Mesodermal cell (in vitro differentiated cells): ENCODE measurements around the gene SCFD2.
"Not testable (repeated sequence)": the region's sequence is repeated elsewhere in the genome, so short reads cannot be mapped to it uniquely, and the experiment has no call there.

ENCODE experiments used
- H3K27ac ChIP-seq: 2 replicates; pipeline ENCODE4 v1.7.0; 2013; ENCODE audit warnings: mild to moderate bottlenecking, low read depth, low read length, moderate library complexity; ENCODE audit not compliant: severe bottlenecking
- H3K36me3 ChIP-seq: 2 replicates; pipeline ENCODE4 v1.7.1; 2013; ENCODE audit warnings: mild to moderate bottlenecking, low read length, moderate library complexity; ENCODE audit not compliant: control insufficient read depth, insufficient read depth
- H3K4me1 ChIP-seq: one replicate; pipeline ENCODE4 v1.7.1; 2013; ENCODE audit warnings: mild to moderate bottlenecking, low read length; ENCODE audit not compliant: insufficient read depth, control insufficient read depth, poor library complexity, severe bottlenecking
- H3K4me3 ChIP-seq: 2 replicates; pipeline ENCODE4 v1.7.0; 2013; ENCODE audit warnings: low read length, control low read depth, mild to moderate bottlenecking; ENCODE audit not compliant: insufficient read depth, poor library complexity, severe bottlenecking; ENCODE audit errors: extremely low read depth
- H3K9me3 ChIP-seq: 2 replicates; pipeline ENCODE4 v1.7.1; 2013; ENCODE audit warnings: mild to moderate bottlenecking, low read length, moderate library complexity; ENCODE audit not compliant: control insufficient read depth
- WGBS, 2 experiments: methylation state at CpG; one replicate each; pipeline ENCODE4 v1.1.5; 2013; ENCODE audit warnings: missing lambda C conversion rate in 2 of 2; ENCODE audit not compliant: insufficient coverage in 2 of 2; 5-methylcytosine and 5-hydroxymethylcytosine counted together

Gene SCFD2

DNA sequence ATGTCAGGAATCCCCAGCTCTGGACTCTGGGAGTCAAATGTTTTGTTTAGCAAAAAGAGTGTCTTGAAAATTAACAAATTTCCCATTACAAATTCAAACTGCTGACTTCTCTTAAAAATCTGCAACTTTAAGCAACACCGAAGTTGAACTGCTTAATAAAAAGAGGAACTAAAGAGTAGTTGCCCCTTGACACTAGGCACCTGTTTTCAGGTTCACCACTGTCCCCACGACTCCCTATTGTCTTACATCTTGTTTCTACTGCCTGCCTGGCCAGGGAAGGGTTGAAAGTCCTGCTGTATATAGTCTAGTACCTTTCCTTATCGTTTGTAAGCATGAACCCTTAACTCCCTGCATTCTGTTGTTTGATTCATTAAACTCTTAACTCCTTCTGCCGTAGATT is 173.9 kb downstream of the SCFD2 start:
- 89 to 93% methylated on average over 1 to 2 of the region's 4 CpGs for WGBS, 2 experiments
- Histone ChIP-seq H3K9me3 (no peaks in the 10 kb centered on the region), H3K36me3 (no peaks in the 10 kb centered on the region), H3K27ac (no peak overlapping the region), H3K4me3 (no peak overlapping the region), H3K4me1 (peaks cover 12% of the 10 kb centered on the region)

DNA sequence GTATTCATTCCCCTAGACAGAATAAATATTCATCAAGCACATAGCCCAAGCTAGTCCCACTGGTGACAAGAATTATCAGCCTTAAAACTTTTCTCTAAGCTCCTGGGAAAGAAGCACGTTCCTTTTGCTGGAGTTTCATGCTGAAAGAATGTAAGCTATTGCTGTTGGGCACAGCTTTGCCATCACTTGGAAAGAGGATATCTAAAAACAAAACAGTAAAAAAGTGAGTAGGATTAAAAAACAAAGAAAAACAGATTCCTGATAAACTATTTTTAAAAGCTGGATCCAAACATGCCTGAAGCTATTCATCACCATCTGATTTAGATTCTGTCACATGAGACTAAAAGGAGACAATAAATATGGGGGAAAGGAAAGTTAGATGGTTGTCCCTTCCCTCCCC is 176.8 kb downstream of the SCFD2 start:
- Histone ChIP-seq H3K4me1 (peaks cover 12% of the 10 kb centered on the region), H3K27ac (peak overlapping the region; percentile 19), H3K4me3 (no peak overlapping the region), H3K9me3 (no peaks in the 10 kb centered on the region), H3K36me3 (no peaks in the 10 kb centered on the region)
- 83% methylated on average over 1 of the region's 1 CpG; no CpG with 5 or more reads in 1 of the 2 experiments for WGBS, 2 experiments

DNA sequence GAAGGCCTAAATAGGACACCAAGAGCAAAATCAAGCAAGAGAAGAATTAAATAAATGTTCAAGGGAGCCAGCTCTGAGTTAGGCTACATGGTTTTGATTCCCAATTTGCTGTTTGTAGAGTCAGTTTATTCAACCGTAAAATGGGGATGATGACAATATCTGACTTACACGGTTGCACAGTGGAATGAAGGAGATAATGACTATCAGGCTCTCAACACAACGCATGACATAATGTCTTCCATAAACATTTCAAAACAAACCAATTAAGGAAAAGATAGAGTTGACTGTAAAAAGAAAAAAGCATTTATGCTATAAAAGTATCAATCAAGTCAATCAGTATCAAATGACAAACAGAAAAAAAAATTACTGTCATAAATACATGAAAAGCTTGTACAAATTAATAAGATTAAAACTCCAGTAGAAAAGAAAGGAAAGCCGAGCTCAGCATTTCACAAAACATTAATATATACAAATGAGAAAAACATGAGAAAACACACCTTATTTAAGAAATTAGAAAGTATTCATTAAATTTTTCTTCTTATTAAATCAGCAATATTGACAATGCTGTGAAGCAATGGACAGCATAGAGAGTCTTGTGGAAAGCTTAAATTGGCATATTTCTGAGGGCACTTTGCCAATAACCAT is 179.0 kb downstream of the SCFD2 start:
- no peak overlapping the region for H3K27ac ChIP-seq

DNA sequence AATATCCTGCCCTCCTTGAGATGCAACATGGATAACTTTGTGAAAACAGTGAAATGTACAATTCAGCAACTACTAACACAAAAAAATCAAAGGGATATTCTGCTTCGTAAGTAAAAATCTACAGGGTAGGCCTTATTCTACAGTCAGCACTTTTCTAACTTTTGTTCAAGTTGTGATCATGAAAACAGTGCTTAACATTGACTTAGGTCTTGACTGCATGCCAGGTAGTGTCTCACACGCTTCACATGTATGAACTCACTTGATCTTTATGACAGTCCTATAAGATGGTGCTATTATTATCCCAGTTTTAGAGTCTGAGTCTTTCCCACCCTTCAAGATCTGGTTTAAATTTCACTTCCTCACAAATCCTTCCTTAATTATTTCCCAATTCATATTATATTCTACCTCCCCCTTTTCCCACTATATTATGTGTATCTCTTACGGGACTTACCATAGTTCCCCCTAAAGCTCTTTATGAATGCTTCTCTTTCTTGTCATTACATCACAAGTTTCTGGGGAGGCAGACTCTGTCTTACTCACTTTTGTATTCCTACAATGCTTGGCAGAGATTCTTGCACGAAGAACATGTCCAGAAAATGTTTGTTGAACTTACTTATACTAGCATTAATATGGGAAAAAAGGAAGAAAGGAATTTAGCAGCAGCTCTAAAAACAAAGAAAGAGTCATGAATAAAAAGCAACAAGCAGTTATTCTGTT is 179.8 kb downstream of the SCFD2 start:
- no peak overlapping the region for H3K27ac ChIP-seq
- 94 to 97% methylated on average over 3 of the region's 4 CpGs for WGBS, 2 experiments

More for the DNA sequence above, 179.0 kb downstream of the SCFD2 start:
- Histone ChIP-seq H3K4me3 (no peak overlapping the region), H3K4me1 (peaks cover 12% of the 10 kb centered on the region), H3K36me3 (no peaks in the 10 kb centered on the region), H3K9me3 (no peaks in the 10 kb centered on the region)
- 94 to 100% methylated on average over 1 to 2 of the region's 4 CpGs for WGBS, 2 experiments

DNA sequence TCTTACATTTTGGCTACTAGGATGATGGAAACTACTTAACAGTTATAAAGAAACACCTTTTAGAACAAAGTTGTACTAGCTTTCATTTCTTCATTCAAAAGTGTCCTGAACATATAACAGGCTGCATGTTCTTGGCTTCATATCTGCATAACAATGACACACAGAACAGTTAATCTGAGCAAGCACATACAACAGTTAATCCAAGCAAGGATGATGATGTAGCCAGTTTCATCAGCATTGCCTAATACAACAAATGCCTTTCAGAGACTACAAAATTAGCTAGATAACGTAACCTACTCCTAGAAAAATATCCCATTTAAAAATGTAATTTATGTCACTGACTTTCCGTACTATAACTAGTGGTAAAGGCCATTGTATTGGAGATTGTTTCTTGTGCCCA is 182.1 kb downstream of the SCFD2 start:
- WGBS, 2 experiments = no CpG with 5 or more reads among the region's 2 CpGs
- Histone ChIP-seq H3K27ac (no peak overlapping the region), H3K36me3 (no peaks in the 10 kb centered on the region), H3K4me3 (no peak overlapping the region), H3K9me3 (no peaks in the 10 kb centered on the region), H3K4me1 (peaks cover 7% of the 10 kb centered on the region)

More for the DNA sequence above, 179.8 kb downstream of the SCFD2 start:
- no peak overlapping the region for H3K4me3 ChIP-seq
- H3K4me1 ChIP-seq = peaks cover 12% of the 10 kb centered on the region
- no peaks in the 10 kb centered on the region for H3K9me3 ChIP-seq
- no peaks in the 10 kb centered on the region for H3K36me3 ChIP-seq

DNA sequence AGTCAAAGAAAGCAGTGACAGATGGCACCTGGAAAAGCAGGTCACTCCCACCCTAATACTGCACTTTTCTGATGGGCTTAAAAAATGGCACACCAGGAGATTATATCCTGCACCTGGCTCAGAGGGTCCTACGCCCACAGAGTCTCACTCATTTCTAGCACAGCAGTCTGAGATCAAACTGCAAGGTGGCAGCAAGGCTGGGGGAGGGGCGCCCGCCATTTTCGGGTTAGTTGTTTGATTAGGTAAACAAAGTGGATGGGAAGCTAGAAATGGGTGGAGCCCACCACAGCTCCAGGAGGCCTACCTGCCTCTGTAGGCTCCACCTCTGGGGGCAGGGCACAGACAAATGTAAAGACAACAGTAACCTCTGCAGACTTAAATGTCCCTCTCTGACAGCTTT is 188.1 kb downstream of the SCFD2 start:
- H3K4me1 ChIP-seq = not testable (repeated sequence)
- 96% methylated on average over 4 of the region's 4 CpGs; no CpG with 5 or more reads in 1 of the 2 experiments for WGBS, 2 experiments

DNA sequence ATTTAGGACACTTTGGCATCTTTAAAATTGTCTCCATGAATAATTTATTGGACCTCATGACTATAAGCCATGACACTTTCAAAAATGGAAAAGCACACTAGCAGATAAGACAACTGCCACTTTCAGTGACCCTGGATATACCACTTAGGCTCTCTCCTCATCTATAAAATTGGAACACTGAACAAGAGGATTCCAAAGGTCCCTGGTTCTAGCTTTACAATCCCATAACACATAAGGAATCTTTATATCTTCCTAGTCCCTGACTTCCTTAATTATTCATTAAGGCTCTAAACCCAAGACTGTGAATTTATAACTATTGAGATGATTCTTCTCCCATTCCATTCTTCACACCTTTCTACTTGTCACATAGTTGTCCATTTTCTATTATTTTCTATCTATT is 190.2 kb downstream of the SCFD2 start:
- no peak overlapping the region for H3K4me3 ChIP-seq
- H3K36me3 ChIP-seq = no peaks in the 10 kb centered on the region
- H3K9me3 ChIP-seq = peaks cover 12% of the 10 kb centered on the region
- H3K27ac ChIP-seq = no peak overlapping the region
- H3K4me1 ChIP-seq = no peaks in the 10 kb centered on the region

More for the DNA sequence above, 188.1 kb downstream of the SCFD2 start:
- H3K36me3 ChIP-seq, H3K4me3 ChIP-seq, H3K27ac ChIP-seq: not testable (repeated sequence)
- peaks cover 12% of the 10 kb centered on the region for H3K9me3 ChIP-seq

DNA sequence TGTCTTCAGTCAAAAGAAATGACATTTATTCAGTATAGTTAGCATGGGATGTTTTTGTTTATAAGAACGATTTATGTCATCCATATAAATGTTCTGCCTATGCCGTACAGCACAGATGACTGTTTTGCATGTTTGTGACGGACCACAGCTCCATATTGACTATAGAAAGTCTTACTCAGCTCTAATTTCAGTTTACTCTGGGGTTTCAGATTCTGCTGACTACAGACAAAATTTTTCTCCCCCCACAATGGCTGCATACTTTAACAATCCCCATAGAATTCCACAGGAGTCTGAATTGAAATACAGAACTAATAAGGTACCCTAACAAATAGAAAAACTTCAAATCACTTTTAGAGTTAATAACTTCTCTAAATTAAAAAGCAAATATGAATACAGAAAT is 191.0 kb downstream of the SCFD2 start:
- Histone ChIP-seq H3K9me3 (peaks cover 12% of the 10 kb centered on the region), H3K27ac (no peak overlapping the region), H3K4me3 (no peak overlapping the region), H3K36me3 (no peaks in the 10 kb centered on the region), H3K4me1 (no peaks in the 10 kb centered on the region)
- 90 to 94% methylated on average over 2 to 3 of the region's 3 CpGs for WGBS, 2 experiments

DNA sequence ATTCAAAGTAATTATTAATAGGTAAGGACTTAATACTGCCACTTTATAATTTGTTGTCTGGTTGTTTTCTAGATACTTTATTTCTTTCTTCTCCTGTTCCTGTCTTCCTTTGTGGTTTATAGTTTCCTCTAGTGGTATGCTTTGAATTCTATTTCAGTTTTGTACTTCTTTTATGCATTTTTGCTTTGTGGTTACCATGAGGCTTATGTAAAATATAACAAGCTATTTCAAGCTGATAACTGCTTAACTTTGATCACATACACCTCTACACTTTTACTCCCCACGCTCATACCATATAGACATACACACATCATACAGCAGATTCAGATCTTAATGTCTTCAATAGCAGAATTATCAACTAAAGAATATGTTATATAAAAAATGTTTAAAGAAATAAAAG is 192.3 kb downstream of the SCFD2 start:
- no CpG with 5 or more reads among the region's 1 CpG for WGBS, 2 experiments
- Histone ChIP-seq H3K4me3 (no peak overlapping the region), H3K36me3 (no peaks in the 10 kb centered on the region), H3K9me3 (peaks cover 12% of the 10 kb centered on the region), H3K27ac (no peak overlapping the region), H3K4me1 (no peaks in the 10 kb centered on the region)

DNA sequence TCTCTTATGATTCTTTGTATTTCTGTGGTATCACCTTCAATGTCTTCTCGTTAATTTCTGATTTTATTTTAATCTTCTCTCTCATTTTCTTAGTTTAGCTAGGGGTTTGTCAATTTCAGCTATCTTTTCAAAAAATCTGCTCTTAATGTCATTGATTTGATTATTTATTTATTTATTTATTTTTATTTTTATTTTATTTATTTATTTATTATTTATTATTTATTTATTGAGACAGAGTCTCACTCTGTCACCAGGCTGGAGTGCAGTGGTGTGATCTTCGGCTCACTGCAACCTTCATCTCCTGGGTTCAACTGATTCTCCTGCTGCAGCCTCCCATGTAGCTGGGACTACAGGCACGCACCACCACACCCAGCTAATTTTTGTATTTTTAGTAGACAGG is 194.1 kb downstream of the SCFD2 start:
- Histone ChIP-seq H3K27ac (no peak overlapping the region), H3K4me1 (no peaks in the 10 kb centered on the region), H3K9me3 (peaks cover under 1% of the 10 kb centered on the region), H3K4me3 (no peak overlapping the region), H3K36me3 (no peaks in the 10 kb centered on the region)
- 83% methylated on average over 1 of the region's 3 CpGs; no CpG with 5 or more reads in 1 of the 2 experiments for WGBS, 2 experiments
